Stomach (tissue), 9 donors: Measurements from ENCODE around the gene CSMD2. TPM values are rescaled to one million over a fixed set of nuclear protein-coding genes. Genes with fewer than 3 reads are reported as not detected.

Experiments used
- DNase-seq, 2 donors: peaks; one replicate each; pipeline versions ENCODE4 v3.0.0 to v3.0.0-alpha.2; 2013 to 2019
- H3K27ac ChIP-seq, 5 donors: fragments of 200-600 bp in 4 of 5; sonication (generic) in 4 of 5; one replicate each; pipeline ENCODE4 v1.5.1; 2013 to 2019; ENCODE audit warnings: mild to moderate bottlenecking in 1 of 5, moderate library complexity in 1 of 5
- H3K27me3 ChIP-seq, 3 donors: fragments of 200-600 bp; sonication (generic); one replicate each; pipeline ENCODE4 v1.5.1; 2017 to 2019; ENCODE audit warnings: mixed run types in 1 of 3
- H3K36me3 ChIP-seq, 4 donors: fragments of 200-600 bp; sonication (generic); 1 replicate in 3 of 4; 2 replicates in 1 of 4; pipeline ENCODE4 v1.5.1; 2016 to 2019
- H3K4me1 ChIP-seq, 4 donors: fragments of 200-600 bp; sonication (generic); one replicate each; pipeline ENCODE4 v1.5.1; 2016 to 2019
- H3K4me3 ChIP-seq, 4 donors: fragments of 200-600 bp; sonication (generic) in 3 of 4; one replicate each; pipeline ENCODE4 v1.5.1; 2016 to 2019; ENCODE audit warnings: mild to moderate bottlenecking in 1 of 4
- H3K9me3 ChIP-seq, 4 donors: fragments of 200-600 bp; sonication (generic); one replicate each; pipeline ENCODE4 v1.5.1; 2016 to 2019
- EP300 ChIP-seq: sonication (generic); formaldehyde crosslinking; IDR thresholded peaks from one replicate; pipeline ENCODE4 v1.6.1; 2017; ENCODE audit warnings: antibody characterized with exemption
- POLR2A ChIP-seq, 4 donors: fragments of 450-650 bp; IDR thresholded peaks; one replicate each; pipeline ENCODE4 v1.6.1; 2016; ENCODE audit warnings: antibody characterized with exemption in 4 of 4, control low read depth in 2 of 4, mild to moderate bottlenecking in 1 of 4, moderate library complexity in 1 of 4
- POLR2AphosphoS5 ChIP-seq, 3 donors: sonication (generic); formaldehyde crosslinking; IDR thresholded peaks; one replicate each; pipeline ENCODE4 v1.6.1; 2016; ENCODE audit warnings: antibody characterized with exemption in 3 of 3
- WGBS, 5 donors: extraction: QIAGEN DNeasy Blood & Tissue Kit in 3 of 5; methylation state at CpG; one replicate each; pipeline versions ENCODE4 v1.1.5 to v1.1.7; 2013 to 2018; 5-methylcytosine and 5-hydroxymethylcytosine counted together
- intact Hi-C: fragments of 100-400 bp; cut with DNase I; formaldehyde crosslinking; loops from one replicate; pipeline ENCODE4 v1.15.1; 2023; ENCODE audit warnings: low total_unique reads
- polyA plus RNA-seq, 3 donors: library from polyadenylated mRNA; stranded (reverse); fragments of 200-250 nt; gene quantifications; one replicate each; pipeline ENCODE4 v1.2.3, GENCODE V29; 2013
- total RNA-seq, 5 donors: library from RNA; depleted of rRNA; stranded (reverse); fragments of >200 nt; gene quantifications; one replicate each; pipeline versions ENCODE4 v1.1.0 to v1.2.3, GENCODE V29; 2014 to 2016
- TF ChIP-seq, protein P1 (sequence below), 7 experiments: fragments of 450-650 bp in 4 of 7; fragments of 200-600 bp in 3 of 7; sonication (generic) in 3 of 7; IDR thresholded peaks; one replicate each; pipeline ENCODE4 v1.5.1; 2016 to 2019; ENCODE audit warnings: antibody characterized with exemption in 7 of 7, control low read depth in 2 of 7, mild to moderate bottlenecking in 1 of 7
- donor health status: healthy with polysubstance abuse.
- donor health status: Bipolar disorder and iron deficiency.
- donor health status: healthy.

The CSMD2 gene
- total and polyA plus RNA-seq, 8 donors: 0.10 to 3.5 (median 0.37) TPM; not detected in 1

DNA sequence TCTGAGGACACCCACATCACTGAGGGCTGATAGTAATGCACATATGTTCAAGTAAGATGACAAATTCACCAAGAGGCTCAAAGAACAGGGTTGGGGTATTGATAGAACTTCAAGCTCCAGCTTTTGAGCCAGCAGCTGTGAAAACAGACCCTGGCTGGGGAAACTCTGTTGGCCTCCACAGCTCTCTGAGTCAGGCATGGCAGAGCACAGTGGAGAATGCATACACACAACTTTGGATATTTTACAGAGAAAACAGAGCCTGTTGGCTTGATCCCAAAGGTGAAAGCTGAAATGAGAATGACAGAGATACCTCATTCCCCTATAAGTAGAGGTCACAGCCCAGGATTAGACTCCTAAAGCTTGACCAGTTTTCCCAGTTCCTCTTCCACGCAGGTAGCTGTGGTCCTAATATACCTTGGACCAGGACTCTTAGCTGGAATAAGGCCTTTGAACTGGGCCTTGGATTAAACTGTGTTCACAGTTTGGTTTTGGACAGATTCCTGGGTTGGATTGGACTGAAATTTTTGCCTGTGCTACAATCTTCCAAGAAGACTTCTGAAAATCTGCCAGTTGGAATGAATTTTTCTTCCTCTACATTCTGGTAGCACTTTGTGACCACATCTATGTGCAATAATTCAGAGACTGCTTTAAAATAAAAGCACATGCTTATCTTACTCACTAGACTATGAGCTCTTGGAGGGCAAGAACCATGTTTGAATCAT, 402.8 kb downstream of the CSMD2 start:
- H3K36me3 ChIP-seq: no peaks in the 10 kb centered on the region
- TF ChIP-seq, protein P1, sequence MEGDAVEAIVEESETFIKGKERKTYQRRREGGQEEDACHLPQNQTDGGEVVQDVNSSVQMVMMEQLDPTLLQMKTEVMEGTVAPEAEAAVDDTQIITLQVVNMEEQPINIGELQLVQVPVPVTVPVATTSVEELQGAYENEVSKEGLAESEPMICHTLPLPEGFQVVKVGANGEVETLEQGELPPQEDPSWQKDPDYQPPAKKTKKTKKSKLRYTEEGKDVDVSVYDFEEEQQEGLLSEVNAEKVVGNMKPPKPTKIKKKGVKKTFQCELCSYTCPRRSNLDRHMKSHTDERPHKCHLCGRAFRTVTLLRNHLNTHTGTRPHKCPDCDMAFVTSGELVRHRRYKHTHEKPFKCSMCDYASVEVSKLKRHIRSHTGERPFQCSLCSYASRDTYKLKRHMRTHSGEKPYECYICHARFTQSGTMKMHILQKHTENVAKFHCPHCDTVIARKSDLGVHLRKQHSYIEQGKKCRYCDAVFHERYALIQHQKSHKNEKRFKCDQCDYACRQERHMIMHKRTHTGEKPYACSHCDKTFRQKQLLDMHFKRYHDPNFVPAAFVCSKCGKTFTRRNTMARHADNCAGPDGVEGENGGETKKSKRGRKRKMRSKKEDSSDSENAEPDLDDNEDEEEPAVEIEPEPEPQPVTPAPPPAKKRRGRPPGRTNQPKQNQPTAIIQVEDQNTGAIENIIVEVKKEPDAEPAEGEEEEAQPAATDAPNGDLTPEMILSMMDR (IDR thresholded peaks at IDR 0.05): no peak
- no peak for TF ChIP-seq EP300
- no peak for TF ChIP-seq POLR2AphosphoS5 (IDR thresholded peaks at IDR 0.05)
- H3K27ac ChIP-seq: no peak overlapping the region
- 80 to 92% (median 81%) methylated on average over 1 of the region's 1 CpG for WGBS, 5 donors
- H3K4me3 ChIP-seq: no peak overlapping the region
- intact Hi-C loops: no loop called here
- no peaks in the 10 kb centered on the region for H3K27me3 ChIP-seq
- DNase-seq: peak in 1 of 2 donors; percentile 8
- no peaks in the 10 kb centered on the region for H3K4me1 ChIP-seq
- H3K9me3 ChIP-seq: no peaks in the 10 kb centered on the region

- Histone ChIP-seq H3K27ac (no peak overlapping the region), H3K27me3 (no peaks in the 10 kb centered on the region), H3K4me1 (no peaks in the 10 kb centered on the region), H3K36me3 (no peaks in the 10 kb centered on the region), H3K4me3 (no peak overlapping the region), H3K9me3 (peaks cover 0 to 1% (median under 1%) of the 10 kb centered on the region in 4 donors)
- 36 to 56% (median 50%) methylated on average over 5 of the region's 5 CpGs for WGBS, 5 donors
- no peak for TF ChIP-seq EP300
- no peak for TF ChIP-seq POLR2A (IDR thresholded peaks at IDR 0.05)
- TF ChIP-seq POLR2AphosphoS5 (IDR thresholded peaks at IDR 0.05): peak in 1 of 3 donors; percentile 62
- DNase-seq: peak in 1 of 2 donors; percentile 6
- intact Hi-C loops: no loop called here
Observed at GRCh38 chr1:33758698-33759097, 406.3 kb downstream of the CSMD2 start.

DNA sequence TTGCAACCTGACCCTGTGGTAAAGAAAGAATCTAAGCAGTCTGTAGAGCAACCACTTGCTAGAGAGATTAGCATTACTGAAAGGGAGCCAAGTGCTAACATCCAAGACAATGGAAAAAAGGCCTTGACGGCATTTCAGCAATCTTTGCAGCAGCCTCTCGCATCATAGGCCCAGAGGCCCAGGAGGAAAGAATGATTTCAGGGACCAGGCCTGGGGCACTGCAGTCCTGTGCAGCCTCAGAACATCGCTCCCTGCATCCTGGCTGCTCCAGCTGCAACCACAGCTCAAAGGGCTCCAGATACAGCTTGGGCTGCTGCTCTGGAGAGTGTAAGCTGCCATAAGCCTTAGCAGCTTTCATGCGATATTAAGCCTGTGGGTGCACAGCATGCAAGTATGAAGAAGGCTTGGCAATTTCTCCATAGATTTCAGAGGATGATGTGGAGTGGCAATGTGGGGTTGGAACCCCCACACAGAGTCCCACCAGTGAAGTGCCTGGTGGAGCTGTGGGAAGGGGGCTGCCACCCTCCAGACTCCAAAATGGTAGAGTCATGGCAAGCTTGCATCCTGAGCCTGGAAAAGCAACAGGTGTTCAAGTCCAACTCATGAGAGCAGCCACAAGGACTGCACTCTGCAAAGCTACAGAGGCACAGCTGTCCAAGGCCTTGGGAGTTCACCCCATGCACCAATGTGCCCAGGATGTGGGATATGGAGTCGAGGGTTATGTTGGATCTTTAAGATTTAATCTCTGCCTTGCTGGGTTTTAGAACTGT, 411.8 kb downstream of the CSMD2 start:
- 72 to 78% (median 74%) methylated on average over 5 of the region's 5 CpGs for WGBS, 5 donors
- intact Hi-C loops: no loop called here

DNA sequence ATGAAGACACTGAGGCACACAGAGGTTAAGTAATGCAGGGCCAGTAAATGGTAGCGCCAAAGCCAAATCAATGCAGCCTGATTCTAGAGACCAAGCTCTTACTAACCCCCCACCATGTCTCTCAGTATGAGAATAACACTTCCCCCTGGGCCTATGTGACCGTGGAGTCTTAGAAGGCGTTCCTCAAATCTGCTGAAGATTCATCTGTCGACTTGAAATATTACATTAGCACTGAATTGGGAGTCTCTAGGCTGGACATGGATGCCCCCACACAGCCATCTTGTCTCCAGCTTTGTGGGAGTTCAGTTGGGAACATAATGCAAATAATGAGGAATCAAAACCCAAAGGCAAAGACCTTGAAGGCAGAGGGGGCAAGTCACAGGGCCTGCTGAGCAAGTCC, 419.1 kb downstream of the CSMD2 start:
- H3K4me3 ChIP-seq: no peak overlapping the region
- WGBS, 5 donors: 81 to 94% (median 87%) methylated on average over 4 of the region's 4 CpGs
- intact Hi-C loops: no loop called here
- TF ChIP-seq, protein P1 (IDR thresholded peaks at IDR 0.05): no peak
- TF ChIP-seq POLR2AphosphoS5 (IDR thresholded peaks at IDR 0.05) (no peak), EP300 (no peak), POLR2A (IDR thresholded peaks at IDR 0.05) (no peak)
- DNase-seq: no peak
- no peaks in the 10 kb centered on the region for H3K36me3 ChIP-seq
- no peaks in the 10 kb centered on the region for H3K4me1 ChIP-seq
- peaks cover 0 to 16% (median 0%) of the 10 kb centered on the region in 3 donors for H3K27me3 ChIP-seq
- no peaks in the 10 kb centered on the region for H3K9me3 ChIP-seq
- H3K27ac ChIP-seq: no peak overlapping the region

More for the DNA sequence above, 411.8 kb downstream of the CSMD2 start:
- H3K4me3 ChIP-seq: no peak overlapping the region
- no peak overlapping the region for H3K27ac ChIP-seq
- H3K4me1 ChIP-seq: no peaks in the 10 kb centered on the region
- DNase-seq: no peak
- TF ChIP-seq, protein P1 (IDR thresholded peaks at IDR 0.05): no peak
- TF ChIP-seq EP300 (no peak), POLR2AphosphoS5 (IDR thresholded peaks at IDR 0.05) (no peak), POLR2A (IDR thresholded peaks at IDR 0.05) (no peak)
- no peaks in the 10 kb centered on the region for H3K27me3 ChIP-seq
- H3K36me3 ChIP-seq: no peaks in the 10 kb centered on the region
- peaks cover 6 to 16% (median 10%) of the 10 kb centered on the region in 4 donors for H3K9me3 ChIP-seq
